ENCODE measurements around the gene SPATA17.

Gene SPATA17

DNA sequence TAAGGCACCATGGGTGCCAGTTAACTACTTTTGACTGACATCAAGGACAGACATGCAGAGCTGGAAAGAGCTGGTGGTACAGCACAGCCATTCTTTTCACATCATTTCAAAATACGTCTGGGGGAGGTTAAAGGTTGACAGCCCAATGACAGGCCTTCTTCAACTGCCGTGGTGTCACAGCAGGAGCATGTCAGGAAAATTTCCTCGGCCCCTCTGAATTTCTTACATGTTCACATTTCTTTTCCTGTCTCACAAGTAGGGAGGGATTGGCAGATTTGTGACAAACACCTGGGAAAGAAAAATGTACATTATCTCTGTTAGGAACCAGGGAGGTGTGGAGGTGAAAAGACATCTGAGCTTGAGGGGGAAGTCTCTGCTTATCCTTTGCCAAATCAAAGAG is 279.1 kb downstream of the SPATA17 start:
- Histone ChIP-seq H3K27me3 (ENCODE audit: insufficient read depth, low read length) (peaks cover 6% of the 10 kb centered on the region), H2AFZ (ENCODE audit: low read length, unreplicated experiment) (no peak overlapping the region), H3K4me1 (ENCODE audit: control insufficient read depth, insufficient read depth, low read length, unreplicated experiment) (no peaks in the 10 kb centered on the region), H3K36me3 (ENCODE audit: insufficient read depth, low read length) (no peaks in the 10 kb centered on the region), H3K4me3 (ENCODE audit: low read depth, low read length) (no peak overlapping the region), H3K27ac (ENCODE audit: low read depth, low read length) (no peak overlapping the region), H3K79me2 (ENCODE audit: control insufficient read depth, insufficient read depth, low read length, unreplicated experiment) (no peaks in the 10 kb centered on the region)

DNA sequence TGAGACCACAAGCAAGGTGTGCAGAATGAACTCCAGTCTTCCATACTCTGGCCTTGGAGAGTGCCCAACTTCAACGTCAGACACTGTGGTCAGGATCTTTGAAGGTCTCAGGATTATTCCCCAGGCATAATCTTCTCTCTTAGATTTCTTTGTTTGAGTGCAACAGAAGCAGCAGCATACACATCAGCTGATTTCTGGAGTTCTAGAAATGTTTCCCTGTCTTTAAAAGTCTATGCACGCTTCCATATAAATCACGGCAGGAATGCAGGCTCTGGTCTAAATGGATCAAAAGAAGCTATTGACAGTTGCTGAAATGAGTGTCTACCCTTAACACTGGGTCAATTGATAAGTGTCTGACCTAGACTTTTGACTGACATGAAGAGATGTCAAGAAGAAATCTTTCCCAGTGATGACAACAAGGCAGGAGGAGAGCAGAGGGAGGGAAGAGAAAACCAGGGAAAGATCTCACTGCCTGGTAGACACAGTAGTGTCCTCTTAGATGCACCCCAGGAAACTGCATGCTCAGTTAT is 279.7 kb downstream of the SPATA17 start:
- no peak overlapping the region for H2AFZ ChIP-seq (ENCODE audit: low read length, unreplicated experiment)
- no peak overlapping the region for H3K4me3 ChIP-seq (ENCODE audit: low read depth, low read length)
- no peak overlapping the region for H3K27ac ChIP-seq (ENCODE audit: low read depth, low read length)
- H3K79me2 ChIP-seq (ENCODE audit: control insufficient read depth, insufficient read depth, low read length, unreplicated experiment), result no peaks in the 10 kb centered on the region
- no peaks in the 10 kb centered on the region for H3K4me1 ChIP-seq (ENCODE audit: control insufficient read depth, insufficient read depth, low read length, unreplicated experiment)
- peaks cover 6% of the 10 kb centered on the region for H3K27me3 ChIP-seq (ENCODE audit: insufficient read depth, low read length)
- H3K36me3 ChIP-seq (ENCODE audit: insufficient read depth, low read length), result no peaks in the 10 kb centered on the region

DNA sequence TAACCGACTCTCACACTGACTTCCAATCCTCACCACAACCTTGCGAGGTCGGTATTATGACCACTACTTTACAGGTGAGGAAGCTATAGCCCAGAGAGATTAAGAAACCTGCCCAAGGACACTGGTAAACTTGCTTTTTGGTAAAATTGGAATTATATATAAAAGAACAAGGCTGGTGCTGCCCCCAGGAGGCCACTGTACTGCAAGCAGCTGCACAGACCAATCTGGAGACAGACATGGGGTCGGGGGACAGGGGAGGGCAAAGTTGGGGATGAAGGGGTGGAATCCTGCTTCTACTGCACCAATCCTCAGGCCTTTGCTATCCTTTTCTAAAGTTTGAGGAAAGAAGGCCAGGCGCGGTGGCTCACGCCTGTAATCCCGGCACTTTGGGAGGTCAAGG is 280.8 kb downstream of the SPATA17 start:
- H3K27me3 ChIP-seq (ENCODE audit: insufficient read depth, low read length), result peaks cover 6% of the 10 kb centered on the region
- H3K27ac ChIP-seq (ENCODE audit: low read depth, low read length), result no peak overlapping the region
- H3K4me3 ChIP-seq (ENCODE audit: low read depth, low read length), result no peak overlapping the region
- H3K4me1 ChIP-seq (ENCODE audit: control insufficient read depth, insufficient read depth, low read length, unreplicated experiment), result no peaks in the 10 kb centered on the region
- no peaks in the 10 kb centered on the region for H3K79me2 ChIP-seq (ENCODE audit: control insufficient read depth, insufficient read depth, low read length, unreplicated experiment)
- H3K36me3 ChIP-seq (ENCODE audit: insufficient read depth, low read length), result no peaks in the 10 kb centered on the region
- no peak overlapping the region for H2AFZ ChIP-seq (ENCODE audit: low read length, unreplicated experiment)

DNA sequence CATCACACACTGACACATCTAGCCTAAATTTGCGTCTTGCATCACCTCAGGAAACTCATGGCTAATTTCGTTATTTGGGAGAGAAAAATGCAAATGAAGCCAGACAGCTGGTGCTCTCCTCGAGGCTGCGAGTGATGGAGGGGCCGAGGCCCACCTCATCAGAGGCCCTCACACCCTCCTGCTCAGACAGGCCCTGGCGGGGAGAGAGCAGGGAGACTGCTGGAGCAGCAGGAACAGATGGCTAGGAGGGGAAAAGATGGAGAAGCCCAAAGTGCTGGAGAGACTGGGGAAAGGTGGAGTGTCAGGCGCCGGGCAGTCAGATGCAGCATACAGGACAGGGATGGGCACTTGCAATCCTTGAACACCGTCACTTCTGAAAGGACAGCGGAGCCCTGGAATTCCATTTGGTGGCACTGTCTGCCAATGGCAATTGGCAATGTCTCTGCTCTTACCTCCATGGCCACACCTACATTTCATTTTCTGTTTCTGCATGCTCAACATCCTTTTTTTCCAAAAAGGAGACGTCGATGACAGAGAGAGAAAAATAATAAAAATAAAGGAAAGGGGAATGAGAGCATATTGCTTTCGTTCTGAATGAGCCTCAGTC is 286.2 kb downstream of the SPATA17 start:
- Histone ChIP-seq H3K27ac (ENCODE audit: low read depth, low read length) (no peak overlapping the region), H2AFZ (ENCODE audit: low read length, unreplicated experiment) (no peak overlapping the region), H3K4me3 (ENCODE audit: low read depth, low read length) (no peak overlapping the region), H3K36me3 (ENCODE audit: insufficient read depth, low read length) (no peaks in the 10 kb centered on the region), H3K4me1 (ENCODE audit: control insufficient read depth, insufficient read depth, low read length, unreplicated experiment) (no peaks in the 10 kb centered on the region), H3K79me2 (ENCODE audit: control insufficient read depth, insufficient read depth, low read length, unreplicated experiment) (no peaks in the 10 kb centered on the region), H3K27me3 (ENCODE audit: insufficient read depth, low read length) (peaks cover 26% of the 10 kb centered on the region)

DNA sequence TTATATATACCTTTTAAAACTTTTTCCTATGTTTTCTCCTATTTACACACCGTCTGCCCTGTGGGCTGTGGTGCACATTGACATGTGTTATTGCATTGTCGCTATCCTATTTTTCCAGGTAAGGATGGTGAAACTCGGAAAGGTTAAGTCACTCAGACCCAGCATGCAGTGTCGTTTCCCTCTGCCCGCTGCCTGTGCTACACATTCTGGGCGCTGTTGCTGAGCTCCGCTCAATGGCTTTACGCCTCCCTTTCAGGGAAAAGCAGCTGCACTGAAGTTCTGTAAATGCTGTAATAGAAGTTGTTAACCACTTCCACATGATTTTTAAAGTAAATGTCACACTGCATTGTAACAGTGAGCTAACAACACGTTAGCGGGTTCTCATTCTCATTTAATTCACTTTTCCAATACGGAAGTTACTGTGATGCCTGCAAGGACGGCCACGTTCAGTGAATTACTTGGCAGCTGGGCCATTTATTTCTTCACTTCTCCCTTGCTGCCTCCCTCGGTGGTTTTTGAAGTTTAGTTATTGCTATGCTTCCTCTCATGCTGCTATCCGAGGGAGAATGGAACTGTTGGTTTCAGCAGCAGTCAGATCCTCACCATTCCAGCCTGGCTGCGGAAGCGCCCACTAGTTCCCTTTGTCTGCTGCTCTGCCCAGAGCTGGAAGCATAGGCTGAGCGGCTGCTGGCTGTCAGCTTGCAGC is 288.7 kb downstream of the SPATA17 start:
- Histone ChIP-seq H3K4me3 (ENCODE audit: low read depth, low read length) (peak overlapping the region; percentile 71), H3K27ac (ENCODE audit: low read depth, low read length) (no peak overlapping the region), H3K27me3 (ENCODE audit: insufficient read depth, low read length) (peaks cover 34% of the 10 kb centered on the region), H3K4me1 (ENCODE audit: control insufficient read depth, insufficient read depth, low read length, unreplicated experiment) (no peaks in the 10 kb centered on the region), H2AFZ (ENCODE audit: low read length, unreplicated experiment) (peak overlapping the region; percentile 80), H3K79me2 (ENCODE audit: control insufficient read depth, insufficient read depth, low read length, unreplicated experiment) (no peaks in the 10 kb centered on the region), H3K36me3 (ENCODE audit: insufficient read depth, low read length) (no peaks in the 10 kb centered on the region)

All from ACC112 (cell line).